GM18505 (cell line): Measurements from ENCODE around the gene TBC1D2B.
A peak's percentile ranks its signal among the peaks of the same experiment; 100 is the strongest.

Source experiments
- ATAC-seq: cut with Tn5 transposase; IDR thresholded peaks from one replicate; pipeline ENCODE4 v1.9.1; 2021; ENCODE audit not compliant: unreplicated experiment
- POLR2A ChIP-seq: IDR thresholded peaks from 4 replicates; pipeline ENCODE4 v1.6.1; 2011; ENCODE audit warnings: borderline replicate concordance; ENCODE audit not compliant: insufficient read depth, insufficient read length; ENCODE audit errors: extremely low read depth

Gene TBC1D2B

GRCh38 chr15:78085928-78086327 is 8.4 kb upstream of the TBC1D2B start:
- ATAC-seq: no peak
- TF ChIP-seq POLR2A: no peak

DNA sequence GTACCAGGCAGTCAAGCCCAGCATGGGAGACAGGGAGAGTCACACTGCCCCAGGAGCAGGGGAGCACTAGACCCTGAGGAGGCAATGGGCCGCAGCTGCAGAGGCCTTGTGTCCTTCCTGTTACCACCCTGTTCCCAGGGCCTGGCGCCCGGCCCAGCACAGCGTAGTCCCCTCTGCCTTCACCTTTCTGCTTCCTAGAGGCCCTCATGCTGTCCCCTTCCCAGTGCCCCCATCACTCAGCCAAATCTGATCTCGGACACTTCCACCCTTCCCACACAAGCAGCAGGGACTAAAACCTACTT is 6.9 kb upstream of the TBC1D2B start:
- ATAC-seq: no peak
- no peak for TF ChIP-seq POLR2A

GRCh38 chr15:78083687-78084448 is 6.4 kb upstream of the TBC1D2B start:
- ATAC-seq: no peak
- no peak for TF ChIP-seq POLR2A

GRCh38 chr15:78083186-78083585 is 5.7 kb upstream of the TBC1D2B start:
- ATAC-seq: no peak
- no peak for TF ChIP-seq POLR2A

DNA sequence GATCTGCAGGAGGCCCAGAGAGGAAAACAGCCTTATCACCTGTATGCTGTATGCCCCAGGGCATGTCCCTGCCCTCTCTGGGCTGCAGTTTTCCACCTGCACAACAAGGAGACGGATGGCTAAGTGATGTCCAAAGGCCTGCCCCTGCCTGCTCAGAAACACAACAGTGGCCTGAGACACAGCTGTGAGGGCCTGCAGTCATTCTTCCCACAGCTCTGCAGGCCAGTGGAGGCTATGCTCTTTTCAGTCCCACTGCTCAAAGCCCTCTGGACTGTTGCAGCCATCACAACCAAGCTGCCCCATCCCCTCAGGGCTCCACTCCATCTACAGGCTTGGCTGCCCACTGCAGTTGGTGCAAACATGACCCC is 5.2 kb upstream of the TBC1D2B start:
- TF ChIP-seq POLR2A: no peak
- no peak for ATAC-seq

- ATAC-seq: no peak
- TF ChIP-seq POLR2A: no peak
Observed at GRCh38 chr15:78082106-78082742, 4.7 kb upstream of the TBC1D2B start.

DNA sequence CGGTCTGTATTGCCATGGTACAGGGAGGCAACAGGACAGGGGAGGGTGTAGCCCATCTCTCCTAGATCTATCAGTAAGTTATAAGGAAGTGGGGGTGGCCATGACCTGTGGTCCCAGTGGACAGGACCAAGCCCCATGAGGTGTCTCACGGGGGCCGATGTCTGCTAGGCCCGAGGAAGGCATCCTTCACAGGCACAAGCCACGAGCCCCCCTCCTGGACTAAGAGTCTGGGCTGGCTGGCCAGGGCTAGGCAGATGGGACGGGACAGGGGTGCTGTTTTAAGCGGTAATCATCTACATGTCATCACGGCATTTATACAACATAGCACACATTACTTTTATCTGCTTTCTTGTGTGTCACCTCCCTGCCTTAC is 2.6 kb upstream of the TBC1D2B start:
- TF ChIP-seq POLR2A: no peak
- ATAC-seq: no peak

DNA sequence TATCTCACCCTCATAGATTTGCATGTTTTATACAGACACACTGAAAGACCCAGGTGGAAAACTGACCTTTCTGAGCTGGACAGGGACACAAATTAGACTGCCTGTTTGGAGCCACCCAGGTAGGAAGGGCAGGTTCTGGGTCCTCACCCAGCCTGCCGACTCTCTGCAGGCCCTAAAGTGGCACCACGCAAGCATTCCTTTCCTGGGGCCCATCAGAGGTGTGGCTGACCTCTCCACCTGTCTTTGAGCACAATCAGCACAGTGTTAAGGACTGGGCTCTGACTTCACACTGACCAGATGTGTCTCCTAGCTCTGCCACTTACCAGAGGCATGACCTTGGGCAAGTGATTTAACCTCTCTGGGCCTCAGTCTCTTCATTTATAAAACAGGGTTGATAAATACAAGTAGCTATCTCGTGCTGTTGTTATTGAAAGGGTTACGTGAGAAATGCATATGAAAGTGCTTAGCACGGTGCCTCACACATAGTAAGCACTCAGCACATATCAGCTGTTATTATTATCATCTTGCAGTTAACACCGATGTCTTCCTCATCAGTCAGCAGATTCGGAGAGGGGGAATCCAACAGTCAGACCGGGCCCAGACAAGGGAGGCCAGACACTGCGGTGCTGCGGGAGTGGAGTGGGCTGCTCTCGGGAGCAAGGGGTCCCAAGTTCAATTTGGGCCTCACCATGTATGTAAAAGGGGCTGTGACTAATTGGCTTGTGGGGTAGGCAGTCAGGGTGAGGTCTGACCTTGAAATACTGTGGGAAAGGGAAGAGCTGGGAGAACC is 2.0 kb upstream of the TBC1D2B start:
- no peak for TF ChIP-seq POLR2A
- ATAC-seq: no peak

DNA sequence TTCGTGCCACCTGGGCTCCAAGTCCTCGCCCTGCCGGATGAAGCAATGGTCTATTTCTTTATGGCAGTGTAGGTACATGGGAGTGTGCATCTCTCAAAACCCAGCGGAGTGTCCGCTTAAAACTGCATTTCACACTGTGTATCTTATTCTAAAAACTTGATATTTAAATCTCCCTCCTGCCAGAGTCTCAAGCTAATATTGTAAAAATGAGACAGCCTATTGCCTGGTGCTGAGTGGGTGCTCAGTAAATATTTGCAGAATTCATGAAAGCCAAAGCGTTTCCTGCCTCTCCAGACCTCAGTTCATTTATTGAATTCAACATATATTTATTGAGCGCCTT is 330 bp upstream of the TBC1D2B start:
- ATAC-seq: peak; percentile 8

GRCh38 chr15:78076231-78077052 is 1.1 kb downstream of the TBC1D2B start:
- ATAC-seq: no peak
- no peak for TF ChIP-seq POLR2A

More for the DNA sequence above, 330 bp upstream of the TBC1D2B start:
- TF ChIP-seq POLR2A: no peak

DNA sequence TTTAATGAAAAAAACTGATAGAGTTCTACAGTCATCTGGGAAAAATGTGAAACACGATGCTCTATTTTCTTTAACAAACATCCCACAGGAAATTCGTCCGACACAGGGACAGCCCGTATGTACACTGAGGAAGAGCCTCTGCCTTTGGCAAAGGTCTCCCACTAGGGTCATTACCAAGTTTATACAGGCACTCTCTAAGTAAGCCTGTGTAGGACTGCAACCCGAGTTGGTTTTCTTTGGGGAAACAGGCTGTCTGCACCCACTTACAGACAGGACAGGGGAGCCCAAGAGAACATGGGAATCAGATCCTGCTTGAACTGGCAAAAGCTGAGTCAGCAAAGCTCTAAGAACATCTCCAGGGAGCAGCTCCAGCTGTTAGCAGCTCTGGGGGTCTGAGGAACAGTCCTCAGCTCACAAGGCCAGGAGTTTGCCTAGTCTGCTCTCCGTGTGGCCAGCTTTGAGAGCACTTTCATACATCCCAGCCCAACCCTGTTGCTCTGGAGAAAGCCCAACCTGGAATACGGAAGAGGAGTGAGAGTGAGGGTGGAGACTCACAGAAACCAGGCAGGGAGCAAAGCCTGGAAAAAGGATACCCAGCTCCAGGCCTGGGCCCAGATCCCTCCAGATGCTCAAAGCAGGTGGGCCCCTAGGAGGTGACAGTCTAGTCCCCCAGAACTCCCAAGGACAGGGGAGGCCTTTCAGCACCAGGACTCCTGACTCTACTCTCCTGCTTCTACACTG is 1.9 kb downstream of the TBC1D2B start:
- ATAC-seq: no peak
- no peak for TF ChIP-seq POLR2A

GRCh38 chr15:78073046-78073787 is 4.3 kb downstream of the TBC1D2B start:
- TF ChIP-seq POLR2A: no peak
- ATAC-seq: no peak
